H9 (cell line): ENCODE results near the gene SCN5A. TPM values are rescaled to one million over a fixed set of nuclear protein-coding genes. Genes with fewer than 3 reads are reported as not detected.

Experiments
- DNase-seq: peaks from one replicate; pipeline ENCODE4 v3.0.0-alpha.2; 2017
- H2AFZ ChIP-seq: one replicate; pipeline ENCODE4 v1.6.1; 2013; ENCODE audit warnings: mild to moderate bottlenecking, low read length, control low read depth, moderate library complexity
- H2AK5ac ChIP-seq: 2 replicates; pipeline ENCODE4 v1.6.1; 2013; ENCODE audit warnings: low read length, control low read depth, mixed read lengths; ENCODE audit not compliant: insufficient read length
- H2BK120ac ChIP-seq: one replicate; pipeline ENCODE4 v1.6.1; 2013; ENCODE audit warnings: low read depth, mild to moderate bottlenecking, low read length, control low read depth, inconsistent platforms; ENCODE audit not compliant: poor library complexity, severe bottlenecking
- H2BK12ac ChIP-seq: 2 replicates; pipeline ENCODE4 v1.6.1; 2013; ENCODE audit warnings: low read length, control low read depth, mixed read lengths, low read depth; ENCODE audit not compliant: insufficient read length
- H2BK15ac ChIP-seq: 2 replicates; pipeline ENCODE4 v1.6.1; 2013; ENCODE audit warnings: low read depth, low read length, control low read depth
- H2BK20ac ChIP-seq: one replicate; pipeline ENCODE4 v1.6.1; 2013; ENCODE audit warnings: low read depth, mild to moderate bottlenecking, low read length, control low read depth, inconsistent platforms; ENCODE audit not compliant: poor library complexity, severe bottlenecking
- H2BK5ac ChIP-seq: 2 replicates; pipeline ENCODE4 v1.6.1; 2013; ENCODE audit warnings: low read length, control low read depth, mixed read lengths; ENCODE audit not compliant: insufficient read length
- H3K14ac ChIP-seq: 2 replicates; pipeline ENCODE4 v1.6.1; 2013; ENCODE audit warnings: low read length, control low read depth; ENCODE audit not compliant: insufficient read depth
- H3K18ac ChIP-seq: 2 replicates; pipeline ENCODE4 v1.6.1; 2013; ENCODE audit warnings: low read depth, mild to moderate bottlenecking, mixed read lengths, low read length, control low read depth; ENCODE audit not compliant: insufficient read length
- H3K23ac ChIP-seq: 2 replicates; pipeline ENCODE4 v1.6.1; 2013; ENCODE audit warnings: low read length, control low read depth, mixed read lengths, low read depth; ENCODE audit not compliant: insufficient read length
- H3K23me2 ChIP-seq: 2 replicates; pipeline ENCODE4 v1.6.1; 2013; ENCODE audit warnings: low read depth, mild to moderate bottlenecking, mixed read lengths, low read length, control low read depth; ENCODE audit not compliant: insufficient read length, poor library complexity, severe bottlenecking
- H3K27ac ChIP-seq: 2 replicates; pipeline ENCODE4 v1.5.1; 2013; ENCODE audit warnings: low read length, control low read depth, mixed read lengths, low read depth; ENCODE audit not compliant: insufficient read length
- H3K27me3 ChIP-seq: 2 replicates; pipeline ENCODE4 v1.6.1; 2013; ENCODE audit warnings: low read length, control low read depth, inconsistent platforms; ENCODE audit not compliant: insufficient read depth
- H3K4ac ChIP-seq: 2 replicates; pipeline ENCODE4 v1.6.1; 2013; ENCODE audit warnings: low read depth, mild to moderate bottlenecking, control low read depth, inconsistent platforms, low read length, moderate library complexity
- H3K4me1 ChIP-seq: 2 replicates; pipeline ENCODE4 v1.6.1; 2013; ENCODE audit warnings: low read length, control low read depth, inconsistent platforms; ENCODE audit not compliant: insufficient read depth
- H3K4me2 ChIP-seq: 2 replicates; pipeline ENCODE4 v1.6.1; 2013; ENCODE audit warnings: low read length, control low read depth, mixed read lengths; ENCODE audit not compliant: insufficient read length, insufficient read depth
- H3K56ac ChIP-seq: 2 replicates; pipeline ENCODE4 v1.6.1; 2013; ENCODE audit warnings: low read depth, mild to moderate bottlenecking, mixed read lengths, low read length, control low read depth; ENCODE audit not compliant: insufficient read length
- H3K79me1 ChIP-seq: 2 replicates; pipeline ENCODE4 v1.6.1; 2013; ENCODE audit warnings: low read depth, mild to moderate bottlenecking, moderate library complexity, low read length, control low read depth, inconsistent platforms; ENCODE audit not compliant: insufficient read depth, poor library complexity, severe bottlenecking
- H3K79me2 ChIP-seq: 2 replicates; pipeline ENCODE4 v1.6.1; 2013; ENCODE audit warnings: low read length, control low read depth, inconsistent platforms; ENCODE audit not compliant: insufficient read depth
- H3K9ac ChIP-seq: 2 replicates; pipeline ENCODE4 v1.6.1; 2013; ENCODE audit warnings: low read length, control low read depth, mixed read lengths; ENCODE audit not compliant: insufficient read length; ENCODE audit errors: extremely low read depth
- H3K9me3 ChIP-seq: one replicate; pipeline ENCODE4 v1.6.1; 2013; ENCODE audit warnings: low read depth, low read length, inconsistent platforms; ENCODE audit not compliant: control insufficient read depth
- H3T11ph ChIP-seq: one replicate; pipeline ENCODE4 v1.6.1; 2013; ENCODE audit warnings: mild to moderate bottlenecking, low read length, control low read depth, inconsistent platforms
- H4K20me1 ChIP-seq: one replicate; pipeline ENCODE4 v1.6.1; 2013; ENCODE audit not compliant: control insufficient read depth, insufficient read length, insufficient read depth
- H4K5ac ChIP-seq: 2 replicates; pipeline ENCODE4 v1.6.1; 2013; ENCODE audit warnings: low read depth, mild to moderate bottlenecking, mixed read lengths, low read length, control low read depth; ENCODE audit not compliant: insufficient read length
- H4K8ac ChIP-seq: replicated peaks from 2 replicates; pipeline ENCODE4 v1.6.1; 2013; ENCODE audit warnings: low read length, control low read depth, mixed read lengths, low read depth; ENCODE audit not compliant: insufficient read length
- H4K91ac ChIP-seq: 2 replicates; pipeline ENCODE4 v1.6.1; 2013; ENCODE audit warnings: low read depth, mild to moderate bottlenecking, moderate library complexity, mixed read lengths, low read length, control low read depth; ENCODE audit not compliant: insufficient read length
- H3K27ac Mint-ChIP-seq, 3 experiments: 2 replicates in 2 of 3; 3 replicates in 1 of 3; pipeline ENCODE4 v1.8.0; 2020 to 2021; ENCODE audit warnings: mixed read lengths in 3 of 3, mild to moderate bottlenecking in 1 of 3, moderate library complexity in 1 of 3
- H3K27me3 Mint-ChIP-seq: 2 replicates; pipeline ENCODE4 v1.8.0; 2021; ENCODE audit warnings: low read depth, mild to moderate bottlenecking, moderate library complexity, mixed read lengths
- H3K36me3 Mint-ChIP-seq, 3 experiments: 2 replicates in 2 of 3; 3 replicates in 1 of 3; pipeline ENCODE4 v1.8.0; 2020 to 2021; ENCODE audit warnings: low read depth in 3 of 3, mixed read lengths in 3 of 3; ENCODE audit not compliant: insufficient read depth in 1 of 3
- H3K4me1 Mint-ChIP-seq, 2 experiments: 2 replicates each; pipeline ENCODE4 v1.8.0; 2020; ENCODE audit warnings: mixed read lengths in 2 of 2
- H3K4me3 Mint-ChIP-seq, 2 experiments: 2 replicates in 1 of 2; 3 replicates in 1 of 2; pipeline ENCODE4 v1.8.0; 2020 to 2021; ENCODE audit warnings: mild to moderate bottlenecking in 2 of 2, mixed read lengths in 2 of 2, moderate library complexity in 1 of 2
- H3K9me3 Mint-ChIP-seq, 2 experiments: 2 replicates in 1 of 2; 3 replicates in 1 of 2; pipeline ENCODE4 v1.8.0; 2020; ENCODE audit warnings: mild to moderate bottlenecking in 2 of 2, mixed read lengths in 2 of 2, moderate library complexity in 1 of 2
- WGBS: extraction: QIAGEN DNeasy Blood & Tissue Kit; methylation state at CpG from one replicate; pipeline ENCODE4 v1.1.7; 2013; ENCODE audit warnings: missing lambda C conversion rate, low lambda C conversion rate, mixed read lengths; ENCODE audit not compliant: insufficient read length; ENCODE audit errors: extremely low coverage; 5-methylcytosine and 5-hydroxymethylcytosine counted together
- total RNA-seq: library from RNA; stranded (reverse); gene quantifications from 2 replicates; pipeline ENCODE4 v1.2.1, GENCODE V29; 2021
- TF ChIP-seq, protein P1 (sequence below): fragments of 200-600 bp; sonication (generic); conservative IDR thresholded peaks from 3 replicates; pipeline ENCODE4 v1.8.0; 2021; ENCODE audit warnings: antibody characterized with exemption, mild to moderate bottlenecking

SCN5A gene
- total RNA-seq, 1 experiment from 2014 or later, result 6.5 TPM

DNA sequence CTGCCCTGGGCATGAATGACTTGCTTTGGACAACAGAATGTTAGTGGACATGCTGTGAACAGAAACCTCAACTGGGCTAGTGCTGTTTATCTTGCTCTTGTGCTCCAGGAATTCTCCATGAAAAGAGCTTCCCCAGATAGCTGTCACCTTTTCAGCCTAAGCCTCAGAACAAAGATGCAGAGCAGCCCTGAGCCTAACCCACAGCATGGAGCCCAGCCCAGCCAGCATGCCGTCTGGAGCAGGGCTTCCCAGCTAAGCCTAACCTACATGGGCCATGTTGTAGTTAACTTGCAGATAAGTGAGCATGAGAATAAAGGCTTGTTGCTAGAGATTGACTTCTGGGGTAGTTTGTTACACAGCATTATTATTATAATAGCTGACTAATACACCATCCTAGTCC is 48.9 kb downstream of the SCN5A start:
- Histone ChIP-seq H4K20me1 (no peaks in the 10 kb centered on the region), H4K8ac (no peak overlapping the region), H2BK12ac (no peak overlapping the region), H3K4me1 (no peaks in the 10 kb centered on the region), H2BK20ac (no peak overlapping the region), H3K4me2 (no peak overlapping the region), H3K27ac (no peak overlapping the region), H2AK5ac (no peak overlapping the region), H3K9me3 (no peaks in the 10 kb centered on the region), H3K18ac (no peak overlapping the region), H3K14ac (no peak overlapping the region), H2BK15ac (no peak overlapping the region), H3K27me3 (no peaks in the 10 kb centered on the region), H3K23ac (no peak overlapping the region), H3K9ac (no peak overlapping the region), H2AFZ (no peak overlapping the region), H3K23me2 (no peaks in the 10 kb centered on the region), H3K79me1 (no peaks in the 10 kb centered on the region), H3K79me2 (no peaks in the 10 kb centered on the region), H4K5ac (no peak overlapping the region), H3K4ac (no peak overlapping the region), H2BK120ac (no peak overlapping the region), H4K91ac (no peak overlapping the region), H3K56ac (no peak overlapping the region), H3T11ph (no peak overlapping the region), H2BK5ac (no peak overlapping the region)
- Mint-ChIP-seq H3K9me3 (peaks cover 0 to 4% of the 10 kb centered on the region in 2 experiments; a peak in 4 of 5 replicates), H3K4me1 (peaks cover 12 to 18% of the 10 kb centered on the region in 2 experiments), H3K36me3 (peaks cover 10 to 28% (median 23%) of the 10 kb centered on the region in 3 experiments; a peak in 6 of 7 replicates), H3K27ac (no peak overlapping the region), H3K27me3 (no peaks in the 10 kb centered on the region; the same call in 1 of the 2 replicates), H3K4me3 (no peak overlapping the region)
- TF ChIP-seq, protein P1, sequence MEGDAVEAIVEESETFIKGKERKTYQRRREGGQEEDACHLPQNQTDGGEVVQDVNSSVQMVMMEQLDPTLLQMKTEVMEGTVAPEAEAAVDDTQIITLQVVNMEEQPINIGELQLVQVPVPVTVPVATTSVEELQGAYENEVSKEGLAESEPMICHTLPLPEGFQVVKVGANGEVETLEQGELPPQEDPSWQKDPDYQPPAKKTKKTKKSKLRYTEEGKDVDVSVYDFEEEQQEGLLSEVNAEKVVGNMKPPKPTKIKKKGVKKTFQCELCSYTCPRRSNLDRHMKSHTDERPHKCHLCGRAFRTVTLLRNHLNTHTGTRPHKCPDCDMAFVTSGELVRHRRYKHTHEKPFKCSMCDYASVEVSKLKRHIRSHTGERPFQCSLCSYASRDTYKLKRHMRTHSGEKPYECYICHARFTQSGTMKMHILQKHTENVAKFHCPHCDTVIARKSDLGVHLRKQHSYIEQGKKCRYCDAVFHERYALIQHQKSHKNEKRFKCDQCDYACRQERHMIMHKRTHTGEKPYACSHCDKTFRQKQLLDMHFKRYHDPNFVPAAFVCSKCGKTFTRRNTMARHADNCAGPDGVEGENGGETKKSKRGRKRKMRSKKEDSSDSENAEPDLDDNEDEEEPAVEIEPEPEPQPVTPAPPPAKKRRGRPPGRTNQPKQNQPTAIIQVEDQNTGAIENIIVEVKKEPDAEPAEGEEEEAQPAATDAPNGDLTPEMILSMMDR, result no peak
- DNase-seq, result no peak
- WGBS, result no CpG with 5 or more reads among the region's 1 CpG
